Left hindlimb (tissue), 1 donor: ENCODE data around the gene MS4A6A.
"Not testable (repeated sequence)": the region's sequence is repeated elsewhere in the genome, so short reads cannot be mapped to it uniquely, and the experiment has no call there.

ENCODE experiments used
- DNase-seq: peaks from one replicate; pipeline ENCODE4 v3.0.0-alpha.2; 2018

The MS4A6A gene

GRCh38 chr11:60183591-60184205, 815 bp upstream of the MS4A6A start:
- no peak for DNase-seq

GRCh38 chr11:60175860-60176275, 7.0 kb downstream of the MS4A6A start:
- DNase-seq = no peak

GRCh38 chr11:60172011-60172410, 10.9 kb downstream of the MS4A6A start:
- DNase-seq = no peak

GRCh38 chr11:60170566-60170965, 12.3 kb downstream of the MS4A6A start:
- no peak for DNase-seq

GRCh38 chr11:60169264-60169915, 13.5 kb downstream of the MS4A6A start:
- no peak for DNase-seq

- DNase-seq = no peak
Observed at GRCh38 chr11:60168306-60168705, 14.6 kb downstream of the MS4A6A start.

- no peak for DNase-seq
Observed at GRCh38 chr11:60165951-60166350, 16.9 kb downstream of the MS4A6A start.

- no peak for DNase-seq
Observed at GRCh38 chr11:60165538-60165937, 17.3 kb downstream of the MS4A6A start.

GRCh38 chr11:60164550-60165075, 18.3 kb downstream of the MS4A6A start:
- no peak for DNase-seq

- DNase-seq = no peak
Observed at GRCh38 chr11:60161766-60162165, 21.1 kb downstream of the MS4A6A start.

- DNase-seq = no peak
Observed at GRCh38 chr11:60161107-60161506, 21.8 kb downstream of the MS4A6A start.

GRCh38 chr11:60159868-60160267, 23.0 kb downstream of the MS4A6A start:
- no peak for DNase-seq

GRCh38 chr11:60159284-60159683, 23.6 kb downstream of the MS4A6A start:
- no peak for DNase-seq

GRCh38 chr11:60158636-60159035, 24.2 kb downstream of the MS4A6A start:
- DNase-seq = no peak

GRCh38 chr11:60155931-60156330, 27.0 kb downstream of the MS4A6A start:
- no peak for DNase-seq

- not testable (repeated sequence) for DNase-seq
Observed at GRCh38 chr11:60152727-60153126, 30.2 kb downstream of the MS4A6A start.

GRCh38 chr11:60150279-60150678, 32.6 kb downstream of the MS4A6A start:
- DNase-seq = no peak

- no peak for DNase-seq
Observed at GRCh38 chr11:60145677-60146076, 37.2 kb downstream of the MS4A6A start.

GRCh38 chr11:60143768-60144167, 39.1 kb downstream of the MS4A6A start:
- no peak for DNase-seq

GRCh38 chr11:60133917-60134316, 49.0 kb downstream of the MS4A6A start:
- no peak for DNase-seq

- DNase-seq = no peak
Observed at GRCh38 chr11:60131912-60132311, 51.0 kb downstream of the MS4A6A start.

- no peak for DNase-seq
Observed at GRCh38 chr11:60130496-60130895, 52.4 kb downstream of the MS4A6A start.

GRCh38 chr11:60129853-60130252, 53.0 kb downstream of the MS4A6A start:
- DNase-seq = no peak

GRCh38 chr11:60128866-60129265, 54.0 kb downstream of the MS4A6A start:
- not testable (repeated sequence) for DNase-seq

GRCh38 chr11:60128376-60128775, 54.5 kb downstream of the MS4A6A start:
- no peak for DNase-seq
